ENCODE measurements around the gene TFDP1.

DNA sequence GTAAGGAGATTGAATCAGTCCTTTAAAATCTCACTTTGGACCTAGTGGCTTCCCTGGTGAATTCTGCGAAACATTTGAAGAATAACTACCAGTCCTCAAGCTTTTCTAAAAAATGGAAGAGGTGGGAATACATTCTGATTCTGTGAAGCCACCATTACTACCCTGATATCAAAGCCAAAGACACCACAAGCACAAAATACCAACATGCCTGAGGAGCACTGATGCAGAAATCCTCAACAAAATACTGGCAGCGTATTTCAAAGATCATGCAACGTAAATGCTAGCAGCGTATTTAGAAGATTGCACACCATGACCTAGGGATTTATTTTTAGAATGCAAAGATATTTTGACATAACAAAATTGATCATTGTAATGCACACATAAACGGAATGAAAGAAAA is 59.0 kb downstream of the TFDP1 start:
- TF ChIP-seq POLR2A (IDR thresholded peaks at IDR 0.05; ENCODE audit: extremely low read depth, insufficient read length) = no peak
- TF ChIP-seq, protein P1, sequence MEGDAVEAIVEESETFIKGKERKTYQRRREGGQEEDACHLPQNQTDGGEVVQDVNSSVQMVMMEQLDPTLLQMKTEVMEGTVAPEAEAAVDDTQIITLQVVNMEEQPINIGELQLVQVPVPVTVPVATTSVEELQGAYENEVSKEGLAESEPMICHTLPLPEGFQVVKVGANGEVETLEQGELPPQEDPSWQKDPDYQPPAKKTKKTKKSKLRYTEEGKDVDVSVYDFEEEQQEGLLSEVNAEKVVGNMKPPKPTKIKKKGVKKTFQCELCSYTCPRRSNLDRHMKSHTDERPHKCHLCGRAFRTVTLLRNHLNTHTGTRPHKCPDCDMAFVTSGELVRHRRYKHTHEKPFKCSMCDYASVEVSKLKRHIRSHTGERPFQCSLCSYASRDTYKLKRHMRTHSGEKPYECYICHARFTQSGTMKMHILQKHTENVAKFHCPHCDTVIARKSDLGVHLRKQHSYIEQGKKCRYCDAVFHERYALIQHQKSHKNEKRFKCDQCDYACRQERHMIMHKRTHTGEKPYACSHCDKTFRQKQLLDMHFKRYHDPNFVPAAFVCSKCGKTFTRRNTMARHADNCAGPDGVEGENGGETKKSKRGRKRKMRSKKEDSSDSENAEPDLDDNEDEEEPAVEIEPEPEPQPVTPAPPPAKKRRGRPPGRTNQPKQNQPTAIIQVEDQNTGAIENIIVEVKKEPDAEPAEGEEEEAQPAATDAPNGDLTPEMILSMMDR (IDR thresholded peaks at IDR 0.05; ENCODE audit: low read depth, low read length) = no peak
- TF ChIP-seq, protein P2, sequence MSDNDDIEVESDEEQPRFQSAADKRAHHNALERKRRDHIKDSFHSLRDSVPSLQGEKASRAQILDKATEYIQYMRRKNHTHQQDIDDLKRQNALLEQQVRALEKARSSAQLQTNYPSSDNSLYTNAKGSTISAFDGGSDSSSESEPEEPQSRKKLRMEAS (IDR thresholded peaks at IDR 0.05; ENCODE audit: low read depth, low read length) = no peak

Data from NB4 (cell line).